OCI-LY3 (cell line): ENCODE data around the gene TENM4.

ENCODE experiments used
- CTCF ChIP-seq: fragments of 200-600, 300-600 bp; sonication (generic); IDR thresholded peaks from 2 replicates; pipeline ENCODE4 v1.5.1; 2014; ENCODE audit warnings: antibody characterized with exemption, low read length, low read depth
- EZH2phosphoT487 ChIP-seq: fragments of 200-600 bp; shearing (Covaris generic); IDR thresholded peaks from 2 replicates; pipeline ENCODE4 v1.6.1; 2018; ENCODE audit warnings: antibody characterized with exemption, mixed run types, low read depth

GRCh38 chr11:78664636-78665035, 776.2 kb downstream of the TENM4 start:
- no peak for TF ChIP-seq EZH2phosphoT487
- TF ChIP-seq CTCF: no peak
